NCI-H1092 (cell line): Measurements from ENCODE around the gene ATXN3.
A peak's percentile ranks its signal among the peaks of the same experiment; 100 is the strongest.

Experiments used
- DNase-seq: peaks from one replicate; lab custom pipeline; 2025; lab: John Stamatoyannopoulos, UW

ATXN3 gene

GRCh38 chr14:92106143-92106926 is at the start of gene ATXN3:
ATXN3 (minus strand) TSS chr14:92106582; CDS start chr14:92106552, 30 bp downstream.
- DNase-seq: peak; percentile 97

GRCh38 chr14:92154283-92154942 is 48.0 kb upstream of the ATXN3 start:
- no peak for DNase-seq

GRCh38 chr14:92153581-92153980 is 47.2 kb upstream of the ATXN3 start:
- no peak for DNase-seq

- DNase-seq: no peak
Measured at GRCh38 chr14:92144708-92145107, 38.3 kb upstream of the ATXN3 start.

- no peak for DNase-seq
Measured at GRCh38 chr14:92143962-92144361, 37.6 kb upstream of the ATXN3 start.

GRCh38 chr14:92143309-92143708 is 36.9 kb upstream of the ATXN3 start:
- no peak for DNase-seq

- DNase-seq: no peak
Measured at GRCh38 chr14:92135269-92135668, 28.9 kb upstream of the ATXN3 start.

- DNase-seq: no peak
Measured at GRCh38 chr14:92134456-92134855, 28.1 kb upstream of the ATXN3 start.

- DNase-seq: no peak
Measured at GRCh38 chr14:92122761-92123160, 16.4 kb upstream of the ATXN3 start.

GRCh38 chr14:92122351-92122677 is 15.9 kb upstream of the ATXN3 start:
- no peak for DNase-seq

GRCh38 chr14:92121670-92122350 is 15.4 kb upstream of the ATXN3 start, which contains the start of the genes CPSF2 and NDUFB1:
CPSF2 (plus strand) TSS chr14:92121969; CDS start chr14:92130985, 9,016 bp downstream.
NDUFB1 (minus strand) TSS chr14:92121706; CDS start chr14:92117637, 4,069 bp downstream.
- DNase-seq: peak; percentile 73

- no peak for DNase-seq
Measured at GRCh38 chr14:92121207-92121669, 14.9 kb upstream of the ATXN3 start.

- DNase-seq: no peak
Measured at GRCh38 chr14:92109490-92109889, 3.1 kb upstream of the ATXN3 start.

- DNase-seq: no peak
Measured at GRCh38 chr14:92108345-92109254, 2.2 kb upstream of the ATXN3 start.

- no peak for DNase-seq
Measured at GRCh38 chr14:92105893-92106142, 564 bp downstream of the ATXN3 start.

GRCh38 chr14:92105073-92105892 is 1.1 kb downstream of the ATXN3 start:
- no peak for DNase-seq

- DNase-seq: no peak
Measured at GRCh38 chr14:92103363-92103989, 2.9 kb downstream of the ATXN3 start.

GRCh38 chr14:92099802-92100201 is 6.6 kb downstream of the ATXN3 start:
- no peak for DNase-seq

- DNase-seq: no peak
Measured at GRCh38 chr14:92093320-92093719, 13.1 kb downstream of the ATXN3 start.

GRCh38 chr14:92088494-92088893 is 17.9 kb downstream of the ATXN3 start:
- DNase-seq: no peak

GRCh38 chr14:92074555-92074954 is 31.8 kb downstream of the ATXN3 start:
- DNase-seq: no peak
